Gastrocnemius medialis (tissue), 4 donors: Measurements from ENCODE around the gene CALML4. TPM values are rescaled to one million over a fixed set of nuclear protein-coding genes. Genes with fewer than 3 reads are reported as not detected.
"Not testable (repeated sequence)": the region's sequence is repeated elsewhere in the genome, so short reads cannot be mapped to it uniquely, and the experiment has no call there.

Source experiments
- ATAC-seq, 2 donors: fragments of 150-250 bp; one replicate each; pipeline ENCODE4 v1.9.1; 2016
- DNase-seq, 2 donors: peaks; one replicate each; pipeline ENCODE4 v3.0.0-alpha.2; 2019
- H3K27ac ChIP-seq, 4 donors: fragments of 200-600 bp; sonication (generic); 1 replicate in 1 of 4; 2 replicates in 3 of 4; pipeline ENCODE4 v1.5.1; 2016 to 2018; ENCODE audit warnings: mild to moderate bottlenecking in 2 of 4, moderate library complexity in 1 of 4
- H3K27me3 ChIP-seq, 3 donors: fragments of 200-600 bp; sonication (generic) in 2 of 3; 1 replicate in 1 of 3; 2 replicates in 2 of 3; pipeline versions ENCODE4 v1.5.1 to v1.6.0; 2016 to 2019; ENCODE audit warnings: mild to moderate bottlenecking in 1 of 3, moderate library complexity in 1 of 3
- H3K36me3 ChIP-seq, 2 donors: fragments of 200-600 bp; sonication (generic) in 1 of 2; one replicate each; pipeline ENCODE4 v1.5.1; 2017 to 2018
- H3K4me1 ChIP-seq, 2 donors: fragments of 200-600 bp; sonication (generic) in 1 of 2; one replicate each; pipeline ENCODE4 v1.5.1; 2016 to 2017; ENCODE audit warnings: mild to moderate bottlenecking in 2 of 2
- H3K4me3 ChIP-seq, 4 donors: fragments of 200-600 bp; sonication (generic) in 3 of 4; 1 replicate in 1 of 4; 2 replicates in 3 of 4; pipeline ENCODE4 v1.5.1; 2016 to 2019; ENCODE audit warnings: mild to moderate bottlenecking in 2 of 4
- H3K9me3 ChIP-seq, 3 donors: fragments of 200-600 bp; sonication (generic) in 2 of 3; 1 replicate in 1 of 3; 2 replicates in 2 of 3; pipeline ENCODE4 v1.5.1; 2016 to 2019
- POLR2A ChIP-seq, 2 donors: fragments of 450-650 bp; IDR thresholded peaks; one replicate each; pipeline ENCODE4 v1.6.1; 2017; ENCODE audit warnings: antibody characterized with exemption in 2 of 2, mild to moderate bottlenecking in 2 of 2, moderate library complexity in 2 of 2
- in situ Hi-C, 4 donors: fragments of 200-750 bp; cut with MboI; loops; one replicate each; pipeline versions ENCODE4 v1.15.0 to v1.8.0; 2017; ENCODE audit warnings: low sequenced_read_pairs in 4 of 4
- intact Hi-C: fragments of 100-400 bp; cut with DNase I; formaldehyde crosslinking; loops from one replicate; pipeline ENCODE4 v1.15.1; 2023; ENCODE audit warnings: low total_unique reads
- total RNA-seq, 4 donors: library from RNA; depleted of rRNA; stranded (reverse); fragments of >200 nt; gene quantifications; one replicate each; pipeline versions ENCODE4 v1.1.0 to v1.2.3, GENCODE V29; 2016
- TF ChIP-seq, protein P1 (sequence below), 5 experiments: fragments of 450-650 bp in 3 of 5; fragments of 200-600 bp in 2 of 5; sonication (generic) in 2 of 5; IDR thresholded peaks in 4 of 5; conservative IDR thresholded peaks in 1 of 5; 1 replicate in 4 of 5; 2 replicates in 1 of 5; pipeline ENCODE4 v1.5.1; 2016 to 2019; ENCODE audit warnings: antibody characterized with exemption in 5 of 5, mild to moderate bottlenecking in 3 of 5, moderate library complexity in 3 of 5

CALML4 gene
- total RNA-seq, 4 donors from 2014 or later = 0.66 to 2.4 (median 1.5) TPM

DNA sequence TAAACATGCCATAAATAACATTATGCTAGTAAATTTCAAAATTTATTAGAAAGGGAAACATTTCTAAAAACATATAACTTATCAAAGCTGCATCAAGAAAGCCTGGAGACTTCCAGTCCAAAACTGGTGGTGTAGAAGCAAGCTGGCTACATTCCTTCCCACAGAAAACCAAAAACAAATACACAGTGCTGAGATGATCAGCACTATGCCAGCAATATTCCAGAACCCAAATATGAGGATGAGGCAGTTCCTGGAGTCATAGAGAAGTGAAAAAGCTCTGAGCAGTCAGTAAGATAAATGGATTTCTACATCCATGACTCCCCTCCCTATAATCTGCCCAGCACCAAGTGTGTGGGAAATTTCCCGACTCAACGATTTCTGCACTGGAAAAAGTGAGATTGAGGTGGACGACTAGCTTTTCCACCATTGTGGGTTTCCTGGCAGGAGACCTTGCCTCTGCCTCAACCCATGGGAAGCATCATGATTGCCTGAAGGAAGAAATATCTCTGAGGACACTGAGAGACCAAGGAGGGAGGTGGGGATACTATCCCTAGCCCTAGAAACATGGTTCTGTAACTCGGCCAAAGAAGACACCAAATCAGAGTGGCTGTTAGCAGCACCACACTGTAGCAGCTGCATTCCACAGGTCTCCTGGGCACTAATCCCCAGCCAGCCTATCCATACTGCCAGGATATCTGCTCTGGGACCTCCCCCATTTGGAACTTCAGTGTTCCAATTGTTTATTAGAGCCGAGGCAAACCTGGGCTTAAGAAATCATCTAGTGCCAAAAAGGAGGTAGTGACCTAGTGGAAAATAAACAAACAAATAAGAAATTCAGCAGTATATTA, 36.2 kb upstream of the CALML4 start:
- H3K27me3 ChIP-seq = no peaks in the 10 kb centered on the region
- in situ Hi-C loops = loop anchor here in 2 of 4 donors (10.0 kb wide), 2 partner anchors 133 to 143 kb away; no protein-coding TSS in a partner anchor
- intact Hi-C loops = no loop called here
- H3K9me3 ChIP-seq = no peaks in the 10 kb centered on the region
- H3K4me1 ChIP-seq = no peaks in the 10 kb centered on the region
- no peaks in the 10 kb centered on the region for H3K36me3 ChIP-seq
- H3K4me3 ChIP-seq = no peak overlapping the region
- DNase-seq (no peak), ATAC-seq (no peak)
- H3K27ac ChIP-seq = no peak overlapping the region
- TF ChIP-seq POLR2A (IDR thresholded peaks at IDR 0.05) = no peak
- TF ChIP-seq, protein P1, sequence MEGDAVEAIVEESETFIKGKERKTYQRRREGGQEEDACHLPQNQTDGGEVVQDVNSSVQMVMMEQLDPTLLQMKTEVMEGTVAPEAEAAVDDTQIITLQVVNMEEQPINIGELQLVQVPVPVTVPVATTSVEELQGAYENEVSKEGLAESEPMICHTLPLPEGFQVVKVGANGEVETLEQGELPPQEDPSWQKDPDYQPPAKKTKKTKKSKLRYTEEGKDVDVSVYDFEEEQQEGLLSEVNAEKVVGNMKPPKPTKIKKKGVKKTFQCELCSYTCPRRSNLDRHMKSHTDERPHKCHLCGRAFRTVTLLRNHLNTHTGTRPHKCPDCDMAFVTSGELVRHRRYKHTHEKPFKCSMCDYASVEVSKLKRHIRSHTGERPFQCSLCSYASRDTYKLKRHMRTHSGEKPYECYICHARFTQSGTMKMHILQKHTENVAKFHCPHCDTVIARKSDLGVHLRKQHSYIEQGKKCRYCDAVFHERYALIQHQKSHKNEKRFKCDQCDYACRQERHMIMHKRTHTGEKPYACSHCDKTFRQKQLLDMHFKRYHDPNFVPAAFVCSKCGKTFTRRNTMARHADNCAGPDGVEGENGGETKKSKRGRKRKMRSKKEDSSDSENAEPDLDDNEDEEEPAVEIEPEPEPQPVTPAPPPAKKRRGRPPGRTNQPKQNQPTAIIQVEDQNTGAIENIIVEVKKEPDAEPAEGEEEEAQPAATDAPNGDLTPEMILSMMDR (IDR thresholded peaks at IDR 0.05 in 4 of 5, conservative IDR thresholded peaks at IDR 0.05 in 1 of 5) = no peak

DNA sequence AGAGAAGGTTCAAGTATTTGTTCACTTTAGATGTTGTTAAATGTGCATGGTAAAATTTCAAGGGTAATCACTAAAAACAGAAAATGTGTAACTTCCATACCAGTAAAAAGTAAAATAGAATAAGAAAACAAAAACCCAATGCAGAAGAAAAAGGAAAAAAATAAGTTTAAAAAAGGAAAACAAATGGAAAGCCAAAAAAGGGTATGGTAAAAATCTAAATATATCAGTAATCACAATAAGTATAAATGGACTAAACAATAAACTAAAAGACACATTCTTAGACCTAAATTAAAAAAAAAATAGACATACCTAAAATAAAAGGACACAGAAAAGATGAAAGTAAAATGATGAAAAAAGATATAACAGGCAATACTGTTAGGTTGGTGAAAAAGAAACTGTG, 33.9 kb upstream of the CALML4 start:
- in situ Hi-C loops (no loop called here), intact Hi-C loops (no loop called here)
- TF ChIP-seq, protein P1 (IDR thresholded peaks at IDR 0.05 in 4 of 5, conservative IDR thresholded peaks at IDR 0.05 in 1 of 5) = no peak
- TF ChIP-seq POLR2A (IDR thresholded peaks at IDR 0.05) = no peak

DNA sequence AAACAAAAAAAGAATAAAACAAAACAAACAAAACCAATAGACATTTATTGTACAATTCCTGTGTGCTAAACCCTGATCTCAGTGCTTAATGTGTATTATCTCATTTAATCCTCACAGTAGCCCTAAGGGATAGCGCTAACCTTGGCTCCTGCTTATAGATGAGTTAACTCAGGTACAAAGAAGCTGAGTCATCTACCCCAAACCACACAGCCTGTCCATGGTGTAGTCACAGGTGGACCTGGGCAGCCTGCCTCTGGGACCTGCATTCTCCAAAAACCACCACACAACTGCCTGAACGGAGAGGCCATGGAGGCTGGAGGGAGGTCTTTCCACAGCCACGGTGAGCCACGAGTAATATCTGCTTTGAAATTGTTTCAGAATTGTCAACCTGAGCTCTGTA, 29.9 kb upstream of the CALML4 start:
- Histone ChIP-seq H3K27me3 (no peaks in the 10 kb centered on the region), H3K9me3 (no peaks in the 10 kb centered on the region), H3K36me3 (no peaks in the 10 kb centered on the region), H3K4me1 (peaks cover 0 to 3% of the 10 kb centered on the region in 2 donors), H3K27ac (no peak overlapping the region), H3K4me3 (no peak overlapping the region)
- TF ChIP-seq, protein P1 (IDR thresholded peaks at IDR 0.05 in 4 of 5, conservative IDR thresholded peaks at IDR 0.05 in 1 of 5) = no peak
- no peak for TF ChIP-seq POLR2A (IDR thresholded peaks at IDR 0.05)
- ATAC-seq (no peak), DNase-seq (no peak)
- in situ Hi-C loops (no loop called here), intact Hi-C loops (no loop called here)

More for the DNA sequence above, 33.9 kb upstream of the CALML4 start:
- DNase-seq = no peak
- Histone ChIP-seq H3K4me3 (no peak overlapping the region), H3K27ac (no peak overlapping the region), H3K27me3 (no peaks in the 10 kb centered on the region), H3K9me3 (no peaks in the 10 kb centered on the region), H3K36me3 (no peaks in the 10 kb centered on the region), H3K4me1 (no peaks in the 10 kb centered on the region)
- ATAC-seq = no peak

DNA sequence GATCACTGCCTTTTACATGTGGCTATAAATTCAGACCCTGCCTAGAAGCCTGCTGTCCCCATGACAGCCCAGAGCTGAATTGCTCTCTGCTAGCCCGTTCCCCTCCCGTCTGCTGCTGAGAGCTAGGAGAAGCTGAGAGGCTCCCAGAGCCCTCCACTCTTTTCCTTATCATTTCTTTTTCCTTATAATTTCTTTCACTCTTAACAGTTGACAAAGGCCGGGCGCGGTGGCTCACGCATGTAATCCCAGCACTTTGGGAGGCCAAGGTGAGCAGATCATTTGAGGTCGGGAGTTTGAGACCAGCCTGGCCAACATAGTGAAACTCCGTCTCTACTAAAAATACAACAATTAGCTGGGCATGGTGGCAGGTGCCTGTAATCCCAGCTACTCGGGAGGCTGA, 29.4 kb upstream of the CALML4 start:
- intact Hi-C loops, in situ Hi-C loops, H3K9me3 ChIP-seq, H3K27ac ChIP-seq, H3K4me1 ChIP-seq, H3K4me3 ChIP-seq, DNase-seq, H3K36me3 ChIP-seq, ATAC-seq, H3K27me3 ChIP-seq: not testable (repeated sequence)

DNA sequence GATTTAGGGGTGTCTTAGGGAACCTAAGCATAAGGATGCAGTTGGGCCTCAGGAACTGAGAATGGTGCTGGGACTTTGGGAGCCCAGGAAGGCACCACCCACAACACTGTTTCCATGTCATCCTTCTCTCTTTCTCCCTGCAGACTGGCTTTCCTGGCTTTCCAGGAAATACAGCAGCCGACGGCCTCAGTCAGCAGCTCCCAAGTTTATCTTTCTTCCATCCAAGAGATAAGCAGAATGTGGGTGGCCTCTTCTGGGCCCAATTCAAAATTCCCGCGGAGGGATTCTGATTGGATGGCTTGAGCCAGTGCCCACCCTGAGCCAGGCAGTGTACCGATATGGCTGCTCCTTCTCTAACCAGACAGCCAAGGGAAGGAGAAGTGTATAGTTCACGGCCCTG, 28.9 kb upstream of the CALML4 start:
- Histone ChIP-seq H3K27me3 (no peaks in the 10 kb centered on the region), H3K36me3 (no peaks in the 10 kb centered on the region), H3K4me3 (no peak overlapping the region), H3K27ac (no peak overlapping the region), H3K4me1 (peaks cover under 1 to 4% of the 10 kb centered on the region in 2 donors), H3K9me3 (no peaks in the 10 kb centered on the region)
- in situ Hi-C loops (no loop called here), intact Hi-C loops (no loop called here)
- ATAC-seq (no peak), DNase-seq (no peak)
- TF ChIP-seq POLR2A (IDR thresholded peaks at IDR 0.05) = no peak
- TF ChIP-seq, protein P1 (IDR thresholded peaks at IDR 0.05 in 4 of 5, conservative IDR thresholded peaks at IDR 0.05 in 1 of 5) = no peak
